CD14-positive monocyte (primary cell): ENCODE data around the gene WNT16. TPM values are rescaled to one million over a fixed set of nuclear protein-coding genes. Genes with fewer than 3 reads are reported as not detected.

Source experiments
- DNase-seq, 3 donors: peaks; one replicate each; pipeline ENCODE4 v3.0.0-alpha.2; 2011 to 2022
- H2AFZ ChIP-seq: 2 replicates; pipeline ENCODE4 v1.6.0; 2012; ENCODE audit warnings: mild to moderate bottlenecking, low read depth, low read length, inconsistent platforms; ENCODE audit not compliant: insufficient read depth, poor library complexity, severe bottlenecking
- H3K27ac ChIP-seq, 2 donors: 1 replicate in 1 of 2; 2 replicates in 1 of 2; pipeline ENCODE4 v1.5.1; 2012 to 2013; ENCODE audit warnings: low read length in 2 of 2, control low read depth in 1 of 2, inconsistent platforms in 1 of 2, low read depth in 1 of 2, mild to moderate bottlenecking in 1 of 2
- H3K27me3 ChIP-seq, 2 donors: one replicate each; pipeline versions ENCODE4 v1.6.0 to v1.6.1; 2011 to 2013; ENCODE audit warnings: low read length in 2 of 2; ENCODE audit not compliant: control insufficient read depth in 2 of 2, insufficient read depth in 2 of 2
- H3K36me3 ChIP-seq, 2 donors: replicated peaks in 1 of 2; 1 replicate in 1 of 2; 2 replicates in 1 of 2; pipeline versions ENCODE4 v1.5.1 to v1.6.1; 2012 to 2013; ENCODE audit warnings: low read length in 2 of 2, control low read depth in 1 of 2, inconsistent platforms in 1 of 2, mild to moderate bottlenecking in 1 of 2; ENCODE audit not compliant: insufficient read depth in 2 of 2, control insufficient read depth in 1 of 2
- H3K4me1 ChIP-seq, 2 donors: 1 replicate in 1 of 2; 2 replicates in 1 of 2; pipeline versions ENCODE4 v1.5.1 to v1.6.1; 2012 to 2013; ENCODE audit warnings: low read length in 2 of 2, control low read depth in 1 of 2, inconsistent platforms in 1 of 2, mild to moderate bottlenecking in 1 of 2, moderate library complexity in 1 of 2; ENCODE audit not compliant: insufficient read depth in 2 of 2, control insufficient read depth in 1 of 2
- H3K4me2 ChIP-seq: replicated peaks from 2 replicates; pipeline ENCODE3; 2012; ENCODE audit warnings: low read length, moderate library complexity, mild to moderate bottlenecking; ENCODE audit not compliant: poor library complexity, severe bottlenecking; ENCODE audit errors: extremely low read depth
- H3K4me3 ChIP-seq, 3 experiments: fragments of 200-600 bp in 1 of 3; sonication (generic) in 1 of 3; replicated peaks in 1 of 3; 1 replicate in 2 of 3; 2 replicates in 1 of 3; pipeline ENCODE4 v1.5.1; 2011 to 2013; ENCODE audit warnings: low read length in 3 of 3, mild to moderate bottlenecking in 3 of 3, control low read depth in 2 of 3, low read depth in 2 of 3, inconsistent platforms in 1 of 3, moderate library complexity in 1 of 3
- H3K79me2 ChIP-seq: 2 replicates; pipeline ENCODE4 v1.6.0; 2012; ENCODE audit warnings: mild to moderate bottlenecking, control low read depth, inconsistent platforms, low read length, moderate library complexity; ENCODE audit not compliant: insufficient read depth
- H3K9ac ChIP-seq: 2 replicates; pipeline ENCODE4 v1.6.0; 2017; ENCODE audit warnings: low read length, mild to moderate bottlenecking; ENCODE audit not compliant: insufficient read depth, poor library complexity, severe bottlenecking
- H3K9me3 ChIP-seq, 2 donors: replicated peaks in 1 of 2; 1 replicate in 1 of 2; 2 replicates in 1 of 2; pipeline versions ENCODE4 v1.5.1 to v1.6.1; 2012 to 2013; ENCODE audit warnings: low read length in 2 of 2, control low read depth in 1 of 2; ENCODE audit not compliant: control insufficient read depth in 1 of 2, insufficient read depth in 1 of 2
- H4K20me1 ChIP-seq: 2 replicates; pipeline ENCODE4 v1.6.0; 2012; ENCODE audit warnings: mild to moderate bottlenecking, low read length, control low read depth, moderate library complexity; ENCODE audit not compliant: insufficient read depth
- H3K27ac Mint-ChIP-seq, 7 donors: one replicate each; pipeline ENCODE4 v1.8.0; 2020; ENCODE audit warnings: mild to moderate bottlenecking in 7 of 7, mixed read lengths in 7 of 7, moderate library complexity in 6 of 7, inconsistent platforms in 2 of 7
- H3K27me3 Mint-ChIP-seq, 3 donors: one replicate each; pipeline ENCODE4 v1.8.0; 2021 to 2022; ENCODE audit warnings: low read depth in 3 of 3, mild to moderate bottlenecking in 3 of 3, mixed read lengths in 3 of 3, moderate library complexity in 3 of 3, inconsistent platforms in 1 of 3
- H3K36me3 Mint-ChIP-seq, 2 donors: one replicate each; pipeline ENCODE4 v1.8.0; 2020; ENCODE audit warnings: mixed read lengths in 2 of 2, inconsistent platforms in 1 of 2, mild to moderate bottlenecking in 1 of 2
- H3K4me1 Mint-ChIP-seq: one replicate; pipeline ENCODE4 v1.8.0; 2020; ENCODE audit warnings: mild to moderate bottlenecking, mixed read lengths
- H3K4me3 Mint-ChIP-seq, 2 donors: one replicate each; pipeline ENCODE4 v1.8.0; 2020; ENCODE audit warnings: mild to moderate bottlenecking in 2 of 2, mixed read lengths in 2 of 2, moderate library complexity in 1 of 2
- H3K9me3 Mint-ChIP-seq, 7 donors: one replicate each; pipeline ENCODE4 v1.8.0; 2020 to 2022; ENCODE audit warnings: mixed read lengths in 7 of 7, mild to moderate bottlenecking in 6 of 7, moderate library complexity in 6 of 7, inconsistent platforms in 2 of 7
- CTCF ChIP-seq: fragments of 200-600 bp; IDR thresholded peaks from one replicate; pipeline ENCODE4 v1.8.0; 2022; ENCODE audit warnings: antibody characterized with exemption, mild to moderate bottlenecking
- WGBS: methylation state at CpG from one replicate; pipeline ENCODE4 v1.1.5; 2013; ENCODE audit warnings: missing lambda C conversion rate; ENCODE audit not compliant: insufficient coverage; 5-methylcytosine and 5-hydroxymethylcytosine counted together
- intact Hi-C, 2 donors: fragments of 100-400 bp; cut with micrococcal nuclease; formaldehyde crosslinking; loops; one replicate each; pipeline versions ENCODE4 v1.15.0 to v1.15.1; 2023
- polyA minus RNA-seq: library from RNA; depleted of rRNA, polyadenylated mRNA; stranded (reverse); fragments of >200 nt; gene quantifications from 2 replicates; pipeline ENCODE4 v1.2.3, GENCODE V29; 2012
- polyA plus RNA-seq, 3 donors: library from polyadenylated mRNA; depleted of rRNA in 1 of 3; unstranded in 2 of 3; stranded (reverse) in 1 of 3; fragments of 300-500 nt in 2 of 3; fragments of >200 nt in 1 of 3; fragmentation: Illumina TruSeq in 2 of 3; gene quantifications; 1 replicate in 2 of 3; 2 replicates in 1 of 3; pipeline ENCODE4 v1.2.3, GENCODE V29; 2012 to 2021
- total RNA-seq, 12 experiments: library from RNA in 1 of 12; stranded (reverse) in 1 of 12; fragments of 120-200 nt in 1 of 12; gene quantifications; one replicate each; pipeline ENCODE4 v1.2.4 and lab custom pipeline; 2013 to 2026; ENCODE audit warnings: mixed read lengths in 6 of 12, inconsistent platforms in 1 of 12

Gene WNT16, protein sequence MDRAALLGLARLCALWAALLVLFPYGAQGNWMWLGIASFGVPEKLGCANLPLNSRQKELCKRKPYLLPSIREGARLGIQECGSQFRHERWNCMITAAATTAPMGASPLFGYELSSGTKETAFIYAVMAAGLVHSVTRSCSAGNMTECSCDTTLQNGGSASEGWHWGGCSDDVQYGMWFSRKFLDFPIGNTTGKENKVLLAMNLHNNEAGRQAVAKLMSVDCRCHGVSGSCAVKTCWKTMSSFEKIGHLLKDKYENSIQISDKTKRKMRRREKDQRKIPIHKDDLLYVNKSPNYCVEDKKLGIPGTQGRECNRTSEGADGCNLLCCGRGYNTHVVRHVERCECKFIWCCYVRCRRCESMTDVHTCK
- total RNA-seq (2013): 0.06 TPM
- polyA plus RNA-seq (under 1 TPM in 1 of 3 donors, not detected in 2; 0.05 TPM), polyA minus RNA-seq (not detected in 2 replicates), total RNA-seq (lab: John Stamatoyannopoulos, UW) (0 to 1.1 (median 0.04) reads per million in 11 experiments)

- Histone ChIP-seq H3K4me1 (no peaks in the 10 kb centered on the region), H3K9ac (no peak within 1 kb of the TSS), H3K4me2 (no peak within 1 kb of the TSS), H3K36me3 (no peaks in the 10 kb centered on the region), H3K27ac (no peak within 1 kb of the TSS), H3K27me3 (peaks cover 50 to 63% of the 10 kb centered on the region in 2 donors), H4K20me1 (no peaks in the 10 kb centered on the region), H3K4me3 (no peak within 1 kb of the TSS), H3K79me2 (no peaks in the 10 kb centered on the region), H2AFZ (no peak within 1 kb of the TSS), H3K9me3 (peaks cover 4 to 10% of the 10 kb centered on the region in 2 donors)
- Mint-ChIP-seq H3K27ac (no peak within 1 kb of the TSS), H3K9me3 (peaks cover 0 to 15% (median 4%) of the 10 kb centered on the region in 7 donors), H3K27me3 (peaks cover 51 to 57% (median 54%) of the 10 kb centered on the region in 3 donors), H3K4me1 (peaks cover 12% of the 10 kb centered on the region), H3K36me3 (no peaks in the 10 kb centered on the region), H3K4me3 (peak within 1 kb of the TSS; percentile 60 to 82)
- no peak for DNase-seq
- TF ChIP-seq CTCF: no peak
- intact Hi-C loops: no loop called here
- WGBS: 23% methylated on average over 10 of the region's 27 CpGs
These were observed at the start of gene WNT16 for GRCh38 chr7:121328508-121329190. WNT16 (plus strand) TSS chr7:121329000; CDS start chr7:121329293, 293 bp downstream.

- H3K4me1 ChIP-seq: no peaks in the 10 kb centered on the region
- H3K9ac ChIP-seq: no peak overlapping the region
- H3K4me2 ChIP-seq: no peak overlapping the region
- Mint-ChIP-seq H3K27me3 (peaks cover 0 to 1% (median 0%) of the 10 kb centered on the region in 3 donors), H3K4me1 (no peaks in the 10 kb centered on the region), H3K9me3 (peaks cover under 1 to 8% (median 5%) of the 10 kb centered on the region in 7 donors), H3K36me3 (no peaks in the 10 kb centered on the region), H3K27ac (no peak overlapping the region), H3K4me3 (no peak overlapping the region)
- H3K4me3 ChIP-seq: no peak overlapping the region
- H3K27ac ChIP-seq: no peak overlapping the region
- H4K20me1 ChIP-seq: no peaks in the 10 kb centered on the region
- no peak for TF ChIP-seq CTCF
- peaks cover 0 to 7% of the 10 kb centered on the region in 2 donors for H3K9me3 ChIP-seq
- no peak overlapping the region for H2AFZ ChIP-seq
- WGBS: no CpG with 5 or more reads among the region's 2 CpGs
- no peak for DNase-seq
- H3K27me3 ChIP-seq: no peaks in the 10 kb centered on the region
- intact Hi-C loops: no loop called here
- no peaks in the 10 kb centered on the region for H3K36me3 ChIP-seq
- H3K79me2 ChIP-seq: no peaks in the 10 kb centered on the region
These were observed 49.7 kb upstream of the WNT16 start for GRCh38 chr7:121279060-121279620.
